CD4-positive, alpha-beta T cell treated with Interleukin-21 for 1 hour (primary cell): ENCODE results near the gene CTXN2.

Source experiments
- DNase-seq: peaks from one replicate; pipeline ENCODE4 v3.0.0-alpha.2; 2020

The CTXN2 gene

GRCh38 chr15:48191574-48192225 is at the start of gene CTXN2:
Gene CTXN2 (plus strand): TSS chr15:48191665. CDS start chr15:48201301, 9,636 bp downstream.
- no peak for DNase-seq

DNA sequence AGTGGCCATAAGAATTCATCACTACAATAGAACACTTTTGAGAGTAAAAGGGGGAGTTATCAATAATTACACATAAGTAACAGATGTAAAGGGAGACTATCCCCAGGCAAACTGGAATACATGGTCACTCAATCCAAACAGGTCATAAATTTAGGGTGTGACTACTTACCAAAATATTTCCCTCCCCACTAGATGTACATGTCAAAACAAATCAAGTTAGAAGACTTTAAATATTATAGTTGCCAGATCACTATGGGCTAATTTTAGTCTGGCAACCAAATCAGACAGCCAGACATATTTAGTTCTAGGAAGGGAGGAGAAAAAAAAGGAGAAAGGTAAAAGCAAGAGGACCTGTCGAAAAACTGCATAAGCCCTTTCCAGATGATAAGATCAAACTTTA is 47.6 kb upstream of the CTXN2 start:
- DNase-seq, result no peak

- no peak for DNase-seq
These were observed 46.6 kb upstream of the CTXN2 start for GRCh38 chr15:48144889-48145288.

GRCh38 chr15:48145923-48146322 is 45.5 kb upstream of the CTXN2 start:
- DNase-seq, result no peak

DNA sequence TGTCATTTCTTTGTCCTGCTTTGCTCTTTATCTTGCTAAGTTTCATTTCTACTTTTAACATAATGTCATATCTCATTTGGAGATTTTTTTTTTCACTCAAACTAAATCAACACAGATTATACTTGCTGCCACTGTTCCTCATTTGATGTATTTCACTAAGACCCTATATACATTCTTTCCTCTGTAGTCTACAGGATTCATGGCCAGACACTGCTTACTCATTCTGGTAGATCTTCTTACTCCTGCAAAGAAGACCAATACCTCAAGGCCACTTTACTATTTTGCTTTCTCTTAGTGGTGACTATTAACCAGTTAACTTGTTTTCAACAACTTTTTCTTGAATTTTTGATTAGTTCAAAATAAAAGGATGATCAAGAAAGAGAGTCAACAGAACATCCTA is 44.1 kb upstream of the CTXN2 start:
- no peak for DNase-seq

DNA sequence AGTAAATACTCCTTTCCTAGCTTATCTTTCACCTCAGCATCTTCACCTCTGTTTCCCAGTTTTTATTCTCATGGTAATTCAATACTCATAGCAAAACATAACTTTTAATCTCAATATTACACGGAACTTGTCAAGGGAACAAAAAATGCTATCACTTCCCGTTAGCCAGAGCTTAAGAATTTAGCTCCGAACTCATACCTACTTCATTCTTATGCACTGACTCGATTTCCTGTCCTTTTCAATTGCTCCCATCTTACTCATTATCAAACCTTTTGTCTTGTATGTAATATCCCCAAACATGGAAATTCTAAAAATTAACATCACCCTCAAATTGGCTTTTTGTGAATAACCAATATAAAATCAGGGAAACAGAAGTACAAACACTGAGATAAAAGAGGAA is 41.6 kb upstream of the CTXN2 start:
- DNase-seq, result no peak

- DNase-seq, result no peak
These were observed 37.9 kb upstream of the CTXN2 start for GRCh38 chr15:48153526-48153925.

DNA sequence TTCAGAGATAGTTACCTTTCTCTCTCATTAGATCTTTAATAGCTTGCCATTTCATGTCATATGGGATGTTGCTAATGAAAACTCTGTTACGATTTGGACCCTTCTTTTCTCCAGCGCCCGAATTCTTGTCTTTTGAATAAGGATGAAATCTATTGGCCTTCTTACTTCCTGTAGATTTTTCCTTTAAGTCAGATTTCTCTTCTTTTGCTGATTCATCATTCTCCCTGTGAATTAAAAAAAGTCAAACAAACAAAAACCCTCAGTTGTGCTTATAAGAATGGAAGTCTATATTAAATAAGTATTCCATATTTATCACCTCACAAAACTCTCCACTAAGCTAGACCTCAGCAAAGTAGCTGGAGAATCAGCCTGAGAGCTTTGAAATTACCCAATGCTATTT is 22.8 kb upstream of the CTXN2 start:
- no peak for DNase-seq

DNA sequence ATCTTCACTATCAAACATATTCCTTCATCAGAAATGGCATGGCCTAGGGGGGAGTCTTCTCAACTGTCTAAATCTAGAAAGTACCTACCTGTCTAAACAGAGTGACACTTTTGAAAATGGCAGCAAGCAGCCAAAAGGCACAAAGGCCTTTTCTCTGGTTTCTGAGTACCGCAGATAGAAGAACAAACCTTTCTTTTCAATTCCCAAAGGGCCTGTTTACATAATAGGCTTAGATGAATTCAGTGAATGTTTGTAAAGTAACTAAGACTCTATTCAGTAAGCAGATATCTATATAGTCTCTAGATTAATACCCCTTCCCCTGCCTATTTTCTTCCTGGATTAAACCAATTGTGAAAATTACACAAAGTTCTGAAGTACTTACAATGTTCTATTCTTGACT is 20.5 kb upstream of the CTXN2 start:
- no peak for DNase-seq

DNA sequence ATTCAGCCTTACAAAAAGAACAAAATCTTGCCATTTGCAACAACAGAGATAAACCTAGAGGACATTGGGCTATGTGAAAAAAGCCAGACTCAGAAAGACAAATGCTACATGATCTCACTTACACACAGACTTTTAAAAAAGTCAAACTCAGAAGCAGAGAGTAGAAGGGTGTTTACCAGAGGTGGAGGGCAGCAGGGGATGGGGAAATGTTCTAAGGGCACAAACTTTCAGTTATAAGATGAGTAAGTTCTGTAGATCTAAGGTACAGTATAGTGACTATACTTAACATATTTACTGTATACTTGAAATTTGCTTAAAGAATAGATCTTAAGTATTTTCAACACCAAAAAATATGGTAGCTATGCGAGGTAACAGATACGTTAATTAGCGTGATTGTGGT is 16.3 kb upstream of the CTXN2 start:
- no peak for DNase-seq

DNA sequence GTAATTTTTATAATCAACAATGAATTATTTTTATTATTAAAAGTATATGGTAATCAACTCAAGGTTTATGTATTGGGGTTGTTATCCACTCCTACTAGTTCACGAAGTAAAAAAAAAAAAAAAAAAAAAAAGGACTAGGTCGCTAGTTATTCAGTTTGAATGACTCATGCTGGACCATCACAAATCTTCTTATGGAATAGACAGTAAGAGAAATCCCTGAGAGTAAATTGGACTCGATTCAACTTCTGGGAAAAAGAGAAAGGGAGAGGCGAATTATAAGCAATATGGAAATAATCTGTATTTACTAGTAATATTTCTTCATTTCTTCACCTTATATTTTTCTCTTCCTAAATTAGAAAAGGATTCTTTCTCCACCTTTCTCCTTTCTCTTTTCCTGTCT is 15.4 kb upstream of the CTXN2 start:
- no peak for DNase-seq

DNA sequence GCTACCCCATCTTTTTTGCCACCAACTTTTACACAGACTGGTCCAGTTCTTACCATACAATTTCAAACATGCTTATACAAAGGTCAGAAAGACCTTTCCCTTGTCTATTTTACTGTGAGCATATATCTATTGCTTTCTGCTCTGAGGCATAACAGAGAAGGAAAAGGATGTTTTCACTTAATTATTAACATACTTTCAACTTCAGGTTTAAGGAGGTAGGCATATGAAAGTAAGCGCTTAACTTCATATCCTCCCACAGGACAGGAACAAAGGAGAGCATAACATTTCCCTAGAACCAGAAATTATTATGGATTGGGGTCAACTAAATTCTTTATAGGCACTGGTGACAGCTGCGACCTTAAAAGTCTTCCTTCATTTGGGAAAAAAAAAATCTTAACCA is 14.5 kb upstream of the CTXN2 start:
- DNase-seq, result no peak

DNA sequence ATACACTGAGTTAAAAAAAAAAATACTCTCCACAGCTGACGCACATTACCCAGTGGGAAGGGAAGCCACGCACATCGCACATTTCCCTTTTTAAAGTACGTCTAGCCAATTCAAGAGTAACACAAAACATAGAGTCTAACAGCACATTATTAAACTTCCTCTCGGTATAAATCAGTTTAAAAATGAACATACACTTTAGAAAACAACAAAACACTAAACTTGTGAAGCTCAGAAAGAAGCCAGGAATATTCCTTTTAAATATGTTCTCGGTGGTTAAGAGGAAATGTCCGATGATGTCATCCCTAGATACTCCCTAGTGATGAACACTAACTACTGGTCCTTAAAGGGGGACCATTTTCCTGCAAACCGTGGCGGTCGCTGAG is 14.1 kb upstream of the CTXN2 start:
- peak; percentile 50 for DNase-seq

GRCh38 chr15:48177766-48178647 is 13.5 kb upstream of the CTXN2 start, which contains the start of gene MYEF2:
Gene MYEF2 (minus strand): TSS chr15:48178295. CDS start chr15:48178237, 58 bp downstream.
- peak; percentile 78 for DNase-seq

DNA sequence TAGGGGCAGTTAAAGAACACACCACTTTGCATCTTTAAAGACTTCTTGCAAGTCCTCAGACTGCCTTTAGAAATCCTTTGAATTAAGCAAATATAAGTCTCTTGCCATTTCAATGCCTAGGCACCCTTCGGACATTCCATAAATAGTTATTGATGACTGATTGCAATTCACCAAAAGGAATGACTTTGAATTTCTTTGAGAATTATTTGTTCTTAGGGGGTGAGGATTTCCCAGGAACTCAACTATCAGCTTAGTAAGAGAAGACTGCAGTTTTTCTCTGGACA is 12.9 kb upstream of the CTXN2 start:
- no peak for DNase-seq

DNA sequence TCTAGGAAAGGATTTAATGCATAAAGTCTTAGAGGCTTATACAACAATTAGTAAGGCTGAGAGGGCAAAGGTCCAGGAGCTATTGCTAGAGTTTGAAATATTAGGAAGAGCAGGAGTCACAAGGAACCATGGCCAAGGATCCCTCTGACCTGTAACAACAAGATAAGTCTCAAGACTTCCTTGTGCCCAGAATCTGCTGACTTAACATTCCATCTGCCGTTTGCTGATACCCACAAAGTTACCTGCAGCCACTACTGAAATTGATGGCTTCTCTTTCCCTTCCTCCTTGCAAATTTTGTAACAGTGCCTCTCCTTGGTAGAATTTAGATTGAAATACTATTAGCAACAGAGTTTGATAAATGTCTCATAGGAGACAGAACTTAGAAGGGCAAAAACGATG is 8.7 kb upstream of the CTXN2 start:
- no peak for DNase-seq

- DNase-seq, result no peak
These were observed 5.9 kb upstream of the CTXN2 start for GRCh38 chr15:48185529-48185928.

DNA sequence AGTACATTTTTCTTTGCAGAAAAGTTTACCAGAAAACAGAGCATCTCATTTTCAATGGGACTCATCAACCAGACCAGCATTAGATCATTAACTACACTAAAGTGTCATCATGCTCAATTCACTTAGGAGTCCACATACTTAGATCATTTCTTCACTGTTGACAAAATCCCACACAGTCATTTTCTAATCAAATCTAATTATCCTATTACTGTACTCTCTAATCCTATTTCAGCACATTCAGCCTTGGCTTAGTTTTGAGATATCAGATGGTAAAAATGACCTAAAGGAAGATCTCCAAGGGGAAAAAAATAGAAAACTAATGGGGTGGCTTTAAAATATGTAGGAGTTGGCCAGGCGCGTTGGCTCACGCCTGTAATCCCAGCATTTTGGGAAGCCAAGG is 5.2 kb upstream of the CTXN2 start:
- no peak for DNase-seq

DNA sequence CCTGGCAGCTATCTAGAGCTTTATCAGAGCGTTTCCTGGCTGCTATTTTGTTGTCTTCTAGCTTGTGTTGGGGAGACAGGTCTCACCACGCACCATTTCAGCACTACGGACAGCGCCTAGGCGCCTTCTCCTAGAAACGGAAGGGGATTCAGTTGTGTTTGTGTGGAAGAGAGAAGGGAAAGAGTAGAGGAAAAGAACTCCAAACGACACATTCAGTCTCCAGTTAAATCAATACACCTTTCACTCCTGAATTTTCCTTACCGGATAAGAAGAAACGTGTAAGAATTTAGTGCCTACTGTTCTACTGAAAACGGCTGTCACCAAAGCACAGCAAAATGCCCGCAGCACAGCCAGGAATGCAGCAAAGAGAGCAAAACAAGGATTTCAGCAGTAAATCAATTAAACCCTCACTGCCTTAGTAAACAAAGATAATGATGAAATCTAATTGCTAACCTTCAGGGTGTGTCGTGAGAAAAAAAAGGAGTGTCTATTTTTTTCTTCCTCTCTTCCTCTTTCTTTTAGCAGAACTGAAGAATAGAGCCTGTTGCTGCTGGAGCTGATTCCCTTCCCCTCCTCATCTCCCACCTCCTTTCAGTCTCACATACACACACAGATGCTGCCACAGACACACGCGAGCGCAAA is 412 bp upstream of the CTXN2 start:
- DNase-seq, result peak; percentile 28

- DNase-seq, result no peak
These were observed 10.6 kb downstream of the CTXN2 start for GRCh38 chr15:48202068-48202467.

DNA sequence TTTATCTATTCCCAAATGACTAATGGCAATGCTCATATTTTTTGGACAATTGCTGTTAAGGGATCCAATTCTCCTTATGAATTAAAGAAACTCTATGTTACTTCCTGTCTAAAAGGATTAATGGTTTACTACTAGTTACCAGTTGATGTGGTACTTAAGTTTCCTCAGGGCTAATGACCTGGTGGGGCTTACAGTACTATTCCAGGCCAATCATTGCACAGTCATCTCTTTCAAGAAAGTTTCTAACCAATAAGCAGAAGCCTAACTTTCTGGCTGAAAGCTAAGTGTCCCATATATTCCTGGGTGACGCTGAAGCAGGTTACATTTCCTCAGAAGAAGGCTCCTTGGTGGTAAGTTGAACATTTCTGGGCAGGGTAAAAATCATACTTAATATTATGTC is 14.5 kb downstream of the CTXN2 start, which contains the start of gene SLC12A1:
TSS of gene SLC12A1 (plus strand) at position 322 of the 400 bp plus-strand sequence. CDS start 1,418 bp downstream, outside the sequence.
- no peak for DNase-seq

DNA sequence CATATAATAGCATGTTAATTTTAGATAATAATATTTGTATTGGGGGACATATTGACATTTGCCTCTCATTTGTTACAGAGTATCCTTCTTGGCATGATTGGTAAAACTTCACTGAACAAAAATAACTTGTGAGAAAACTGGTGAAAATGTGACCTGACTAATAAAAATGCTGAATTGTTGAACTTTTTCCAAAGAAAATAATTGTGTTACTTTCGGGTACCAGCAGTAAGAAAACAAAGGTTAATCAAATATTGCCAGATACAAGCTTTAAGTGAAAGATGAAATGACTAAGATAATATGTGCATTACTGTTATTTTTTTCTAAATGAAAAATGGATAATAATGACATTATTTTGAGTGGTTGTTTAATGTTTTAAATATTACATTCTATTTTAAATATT is 29.8 kb downstream of the CTXN2 start:
- DNase-seq, result no peak

DNA sequence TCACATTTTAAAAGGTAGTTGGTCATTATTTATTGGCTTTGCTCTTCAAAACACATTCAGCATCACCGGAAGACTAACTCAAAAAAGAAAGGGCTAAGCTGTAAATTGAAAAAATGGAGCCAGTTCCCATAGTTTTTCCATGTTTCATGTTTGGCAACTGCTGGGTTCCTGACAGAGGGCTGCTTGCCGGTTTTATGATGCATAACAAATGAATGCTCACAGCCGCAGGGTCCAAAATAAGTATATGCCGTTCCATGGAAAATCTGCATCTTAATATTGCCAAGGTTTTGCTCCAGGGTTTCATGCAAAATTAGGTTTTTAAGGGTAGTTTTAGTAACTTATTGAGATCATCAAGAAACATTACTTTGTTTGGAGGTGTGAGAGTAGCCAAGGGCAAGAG is 30.4 kb downstream of the CTXN2 start:
- DNase-seq, result no peak

DNA sequence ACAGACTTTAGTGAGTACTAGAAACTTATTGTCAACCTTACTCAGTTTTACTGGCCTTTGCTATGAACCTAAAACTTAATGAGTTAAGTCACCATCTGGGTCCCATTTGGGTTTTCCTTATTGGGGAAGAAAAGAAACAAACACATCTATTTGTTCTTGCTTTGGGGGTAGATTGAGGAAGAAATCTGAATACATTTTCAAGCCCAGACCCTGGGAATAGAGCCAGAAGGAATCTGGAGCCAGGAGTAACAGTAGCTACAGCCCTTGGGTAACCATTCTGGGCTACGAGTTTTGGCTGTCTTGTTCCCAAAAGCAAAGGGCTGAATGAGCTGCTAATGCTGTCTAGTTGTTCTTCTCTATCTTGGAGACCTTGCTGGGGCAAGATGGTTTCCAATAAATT is 31.2 kb downstream of the CTXN2 start:
- no peak for DNase-seq
